Esophagus squamous epithelium (tissue), 5 donors: ENCODE results near the gene OGFR. TPM values are rescaled to one million over a fixed set of nuclear protein-coding genes. Genes with fewer than 3 reads are reported as not detected.

ENCODE experiments used
- DNase-seq: peaks from one replicate; lab custom pipeline; 2025; lab: John Stamatoyannopoulos, UW
- H3K27ac ChIP-seq, 4 donors: fragments of 200-600 bp; sonication (generic); one replicate each; pipeline ENCODE4 v1.5.1; 2016 to 2019; ENCODE audit warnings: mild to moderate bottlenecking in 1 of 4
- H3K27me3 ChIP-seq, 4 donors: fragments of 200-600 bp; sonication (generic); 1 replicate in 3 of 4; 2 replicates in 1 of 4; pipeline versions ENCODE4 v1.5.1 to v1.6.0; 2017 to 2021; ENCODE audit warnings: antibody characterized with exemption in 1 of 4
- H3K36me3 ChIP-seq, 3 donors: fragments of 200-600 bp; sonication (generic); one replicate each; pipeline ENCODE4 v1.5.1; 2016 to 2019
- H3K4me1 ChIP-seq, 3 donors: fragments of 200-600 bp; sonication (generic); one replicate each; pipeline ENCODE4 v1.5.1; 2017 to 2019
- H3K4me3 ChIP-seq, 4 donors: fragments of 200-600 bp; sonication (generic); 1 replicate in 3 of 4; 2 replicates in 1 of 4; pipeline ENCODE4 v1.5.1; 2016 to 2019; ENCODE audit warnings: mild to moderate bottlenecking in 2 of 4, moderate library complexity in 1 of 4
- H3K9me3 ChIP-seq, 3 donors: fragments of 200-600 bp; sonication (generic); one replicate each; pipeline ENCODE4 v1.5.1; 2016 to 2019
- CTCF ChIP-seq, 6 experiments: fragments of 450-650 bp in 4 of 6; fragments of 200-600 bp in 2 of 6; sonication (generic) in 2 of 6; IDR thresholded peaks; one replicate each; pipeline ENCODE4 v1.5.1; 2016 to 2019; ENCODE audit warnings: antibody characterized with exemption in 6 of 6, mild to moderate bottlenecking in 4 of 6, moderate library complexity in 4 of 6
- POLR2A ChIP-seq, 4 donors: fragments of 450-650 bp; IDR thresholded peaks; one replicate each; pipeline ENCODE4 v1.6.1; 2017; ENCODE audit warnings: antibody characterized with exemption in 4 of 4, mild to moderate bottlenecking in 4 of 4, moderate library complexity in 3 of 4
- WGBS, 2 donors: methylation state at CpG; one replicate each; pipeline ENCODE4 v1.1.5; 2018; 5-methylcytosine and 5-hydroxymethylcytosine counted together
- intact Hi-C: fragments of 100-400 bp; cut with DNase I; formaldehyde crosslinking; loops from one replicate; pipeline ENCODE4 v1.15.0; 2022
- total RNA-seq, 4 donors: library from RNA; depleted of rRNA; stranded (reverse); fragments of >200 nt; gene quantifications; one replicate each; pipeline ENCODE4 v1.1.0, GENCODE V29; 2016
- donor health status: DM: yes; HTN: yes; CAD: no.

Gene OGFR
- total RNA-seq, 4 donors from 2014 or later = 19.1 to 41.4 (median 27.3) TPM

GRCh38 chr20:62775206-62775605 is 29.4 kb upstream of the OGFR start:
- H3K27me3 ChIP-seq = peaks cover 0 to 91% (median under 1%) of the 10 kb centered on the region in 4 donors
- peaks cover 3 to 40% (median 22%) of the 10 kb centered on the region in 3 donors for H3K4me1 ChIP-seq
- no peaks in the 10 kb centered on the region for H3K9me3 ChIP-seq
- H3K36me3 ChIP-seq = no peaks in the 10 kb centered on the region
- intact Hi-C loops = no loop called here
- WGBS, 2 donors = 89 to 100% methylated on average over 3 to 5 of the region's 9 CpGs
- H3K27ac ChIP-seq = no peak overlapping the region
- no peak overlapping the region for H3K4me3 ChIP-seq
- no peak for TF ChIP-seq POLR2A (IDR thresholded peaks at IDR 0.05)
- TF ChIP-seq CTCF (IDR thresholded peaks at IDR 0.05) = no peak
- DNase-seq = no peak

- WGBS, 2 donors = 85 to 91% methylated on average over 6 to 7 of the region's 24 CpGs
- H3K36me3 ChIP-seq = no peaks in the 10 kb centered on the region
- peak overlapping the region in 1 of 4 donors; percentile 8 for H3K4me3 ChIP-seq
- H3K27me3 ChIP-seq = peaks cover 0 to 91% (median 2%) of the 10 kb centered on the region in 4 donors
- no peak for DNase-seq
- peaks cover 3 to 40% (median 22%) of the 10 kb centered on the region in 3 donors for H3K4me1 ChIP-seq
- H3K9me3 ChIP-seq = no peaks in the 10 kb centered on the region
- intact Hi-C loops = no loop called here
- TF ChIP-seq CTCF (IDR thresholded peaks at IDR 0.05) = no peak
- peak overlapping the region in 3 of 4 donors; percentile 24 to 32 (median 25) for H3K27ac ChIP-seq
Measured at GRCh38 chr20:62776035-62776691, 28.5 kb upstream of the OGFR start.

- Histone ChIP-seq H3K4me1 (peaks cover 3 to 40% (median 22%) of the 10 kb centered on the region in 3 donors), H3K27ac (peak overlapping the region in 3 of 4 donors; percentile 24 to 32 (median 25)), H3K9me3 (no peaks in the 10 kb centered on the region), H3K27me3 (peaks cover 0 to 89% (median 2%) of the 10 kb centered on the region in 4 donors), H3K4me3 (peak overlapping the region in 1 of 4 donors; percentile 8), H3K36me3 (no peaks in the 10 kb centered on the region)
- intact Hi-C loops = no loop called here
- 52 to 57% methylated on average over 12 to 13 of the region's 14 CpGs for WGBS, 2 donors
- TF ChIP-seq CTCF (IDR thresholded peaks at IDR 0.05) (no peak), POLR2A (IDR thresholded peaks at IDR 0.05) (no peak)
- no peak for DNase-seq
Measured at GRCh38 chr20:62776692-62777527, 27.7 kb upstream of the OGFR start.

GRCh38 chr20:62777528-62777830 is 27.2 kb upstream of the OGFR start:
- Histone ChIP-seq H3K36me3 (no peaks in the 10 kb centered on the region), H3K27ac (no peak overlapping the region), H3K27me3 (peaks cover 0 to 89% (median 2%) of the 10 kb centered on the region in 4 donors), H3K9me3 (no peaks in the 10 kb centered on the region), H3K4me1 (peaks cover 3 to 35% (median 22%) of the 10 kb centered on the region in 3 donors), H3K4me3 (no peak overlapping the region)
- WGBS, 2 donors = 92 to 100% methylated on average over 1 to 7 of the region's 8 CpGs
- TF ChIP-seq POLR2A (IDR thresholded peaks at IDR 0.05) (no peak), CTCF (IDR thresholded peaks at IDR 0.05) (no peak)
- intact Hi-C loops = no loop called here
- DNase-seq = no peak

GRCh38 chr20:62778058-62778457 is 26.6 kb upstream of the OGFR start:
- 75 to 87% methylated on average over 1 to 8 of the region's 9 CpGs for WGBS, 2 donors
- H3K27ac ChIP-seq = no peak overlapping the region
- peaks cover 0 to 86% (median 2%) of the 10 kb centered on the region in 4 donors for H3K27me3 ChIP-seq
- TF ChIP-seq POLR2A (IDR thresholded peaks at IDR 0.05) (no peak), CTCF (IDR thresholded peaks at IDR 0.05) (no peak)
- H3K4me1 ChIP-seq = peaks cover 3 to 29% (median 17%) of the 10 kb centered on the region in 3 donors
- no peaks in the 10 kb centered on the region for H3K36me3 ChIP-seq
- no peak overlapping the region for H3K4me3 ChIP-seq
- DNase-seq = no peak
- intact Hi-C loops = no loop called here
- no peaks in the 10 kb centered on the region for H3K9me3 ChIP-seq
